Lower lobe of right lung (tissue), 2 donors: ENCODE measurements around the gene TSC22D4. TPM values are rescaled to one million over a fixed set of nuclear protein-coding genes. Genes with fewer than 3 reads are reported as not detected.
"Not testable (repeated sequence)": the region's sequence is repeated elsewhere in the genome, so short reads cannot be mapped to it uniquely, and the experiment has no call there.

Experiments
- ATAC-seq, 2 donors: fragments of 200-7000 bp; cut with Tn5 transposase; one replicate each; pipeline ENCODE4 v1.9.1; 2020 to 2022; ENCODE audit warnings: mild to moderate bottlenecking in 2 of 2, moderate library complexity in 2 of 2
- DNase-seq: peaks from one replicate; pipeline ENCODE4 v3.0.0-alpha.2; 2020
- H3K27ac ChIP-seq: fragments of 200-600 bp; one replicate; pipeline ENCODE4 v1.8.0; 2022
- H3K27me3 ChIP-seq: fragments of 200-600 bp; one replicate; pipeline ENCODE4 v1.8.0; 2022; ENCODE audit warnings: low read depth
- H3K36me3 ChIP-seq: fragments of 200-600 bp; one replicate; pipeline ENCODE4 v1.8.0; 2022; ENCODE audit warnings: mild to moderate bottlenecking
- H3K4me1 ChIP-seq: fragments of 200-600 bp; one replicate; pipeline ENCODE4 v1.8.0; 2022
- H3K4me3 ChIP-seq: fragments of 200-600 bp; one replicate; pipeline ENCODE4 v1.8.0; 2022; ENCODE audit warnings: mild to moderate bottlenecking
- H3K9me3 ChIP-seq: fragments of 200-600 bp; one replicate; pipeline ENCODE4 v1.8.0; 2022
- CTCF ChIP-seq: fragments of 200-600 bp; IDR thresholded peaks from one replicate; pipeline ENCODE4 v1.8.0; 2022; ENCODE audit warnings: antibody characterized with exemption, mild to moderate bottlenecking
- intact Hi-C: fragments of 100-400 bp; cut with DNase I; formaldehyde crosslinking; loops from one replicate; pipeline ENCODE4 v1.11.0; 2022
- long read RNA-seq: library from polyadenylated mRNA; unstranded; transcript quantifications from one replicate; pipeline ENCODE4 v2.0.0, GENCODE V29; 2021
- total RNA-seq: library from RNA; stranded (reverse); fragmentation: NEBNext Ultra II Directional; extraction: Animal tissue kit (Norgen Biotek cat#: 25700); gene quantifications from one replicate; pipeline ENCODE4 v1.2.1, GENCODE V29; 2021
- donor health status: DM: no; HTN: yes; CAD: no; lungs with severe emphysema.

TSC22D4 gene
- 53.6 TPM for total RNA-seq
- long read RNA-seq, transcript TSC22D4-201 (5 exons, 2,383 nt): major isoform, 15 of 69 reads
- long read RNA-seq, transcript TSC22D4-202 (5 exons, 1,469 nt): minor isoform, 10 of 69 reads
- long read RNA-seq, partial matches to known transcripts: 24 of 69 reads
- long read RNA-seq, other reads (novel, unspliced or antisense): 20 of 69 reads

GRCh38 chr7:100478958-100479660 lies at the start of gene TSC22D4:
Gene TSC22D4 (minus strand): TSS chr7:100479214. CDS start chr7:100478038, 1,176 bp downstream.
- intact Hi-C loops: no loop called here
- Histone ChIP-seq H3K9me3 (no peaks in the 10 kb centered on the region), H3K27me3 (no peaks in the 10 kb centered on the region), H3K4me1 (peaks cover 48% of the 10 kb centered on the region), H3K36me3 (peaks cover 15% of the 10 kb centered on the region), H3K4me3 (peak within 1 kb of the TSS; percentile 82), H3K27ac (peak within 1 kb of the TSS; percentile 86)
- DNase-seq: peak; percentile 93
- TF ChIP-seq CTCF: no peak
- ATAC-seq: peak; percentile 94 to 95

GRCh38 chr7:100528108-100528866 lies 49.3 kb upstream of the TSC22D4 start:
- intact Hi-C loops, H3K4me1 ChIP-seq, H3K27ac ChIP-seq, H3K27me3 ChIP-seq, H3K4me3 ChIP-seq, DNase-seq, H3K36me3 ChIP-seq, ATAC-seq, H3K9me3 ChIP-seq: not testable (repeated sequence)

GRCh38 chr7:100523192-100523591 lies 44.2 kb upstream of the TSC22D4 start:
- H3K4me3 ChIP-seq, H3K9me3 ChIP-seq, H3K36me3 ChIP-seq, H3K27ac ChIP-seq, H3K27me3 ChIP-seq, intact Hi-C loops, H3K4me1 ChIP-seq, ATAC-seq, DNase-seq: not testable (repeated sequence)

- intact Hi-C loops, DNase-seq, H3K36me3 ChIP-seq, H3K4me1 ChIP-seq, H3K27ac ChIP-seq, H3K9me3 ChIP-seq, H3K27me3 ChIP-seq, H3K4me3 ChIP-seq: not testable (repeated sequence)
- ATAC-seq: peak in 1 of 2 donors; percentile 32
Measured at GRCh38 chr7:100521909-100522593, 43.0 kb upstream of the TSC22D4 start.

GRCh38 chr7:100521076-100521475 lies 42.1 kb upstream of the TSC22D4 start:
- TF ChIP-seq CTCF: no peak
- Histone ChIP-seq H3K4me3 (no peak overlapping the region), H3K36me3 (no peaks in the 10 kb centered on the region), H3K4me1 (no peaks in the 10 kb centered on the region), H3K27ac (no peak overlapping the region), H3K9me3 (no peaks in the 10 kb centered on the region), H3K27me3 (no peaks in the 10 kb centered on the region)
- no peak for DNase-seq
- intact Hi-C loops: no loop called here
- no peak for ATAC-seq

GRCh38 chr7:100520138-100520537 lies 41.1 kb upstream of the TSC22D4 start:
- Histone ChIP-seq H3K27me3 (no peaks in the 10 kb centered on the region), H3K27ac (no peak overlapping the region), H3K9me3 (no peaks in the 10 kb centered on the region), H3K36me3 (no peaks in the 10 kb centered on the region), H3K4me3 (no peak overlapping the region), H3K4me1 (peaks cover 8% of the 10 kb centered on the region)
- DNase-seq (no peak), ATAC-seq (no peak)
- TF ChIP-seq CTCF: no peak
- intact Hi-C loops: no loop called here
